ENCODE measurements around the gene WDR6. TPM values are rescaled to one million over a fixed set of nuclear protein-coding genes. Genes with fewer than 3 reads are reported as not detected.

The WDR6 gene
- total RNA-seq, 2 donors from 2014 or later: 92.3 to 150 TPM

DNA sequence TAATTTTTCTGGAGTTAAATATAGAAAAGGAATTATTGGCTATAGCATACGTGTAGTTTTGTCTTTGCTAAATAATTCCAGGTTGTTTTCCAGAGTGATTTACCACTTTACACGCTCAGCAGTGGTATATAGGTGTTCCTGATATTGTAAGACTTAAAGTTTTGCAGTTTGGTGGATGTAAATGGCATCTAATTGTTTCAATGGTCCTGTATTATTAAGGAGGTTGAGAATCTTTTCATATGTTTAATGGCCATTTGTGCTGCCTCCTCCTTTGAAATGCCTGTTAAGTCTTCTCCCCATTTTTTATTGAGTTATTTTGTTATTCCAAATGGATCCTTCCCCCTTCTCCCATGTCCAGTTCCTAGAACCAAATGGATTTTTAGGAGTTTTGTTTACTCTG, 43.6 kb upstream of the WDR6 start:
- Histone ChIP-seq H3K9me3 (no peaks in the 10 kb centered on the region), H3K36me3 (peaks cover under 1% of the 10 kb centered on the region), H3K27me3 (no peaks in the 10 kb centered on the region), H3K27ac (no peak overlapping the region), H3K9ac (ENCODE audit: low read depth in 2 of 2, low read length in 2 of 2) (no peak overlapping the region), H3K4me1 (peaks cover 4% of the 10 kb centered on the region), H3K4me3 (no peak overlapping the region)
- DNase-seq: no peak
- intact Hi-C loops (cut with DNase I): no loop called here
- TF ChIP-seq, protein P1, sequence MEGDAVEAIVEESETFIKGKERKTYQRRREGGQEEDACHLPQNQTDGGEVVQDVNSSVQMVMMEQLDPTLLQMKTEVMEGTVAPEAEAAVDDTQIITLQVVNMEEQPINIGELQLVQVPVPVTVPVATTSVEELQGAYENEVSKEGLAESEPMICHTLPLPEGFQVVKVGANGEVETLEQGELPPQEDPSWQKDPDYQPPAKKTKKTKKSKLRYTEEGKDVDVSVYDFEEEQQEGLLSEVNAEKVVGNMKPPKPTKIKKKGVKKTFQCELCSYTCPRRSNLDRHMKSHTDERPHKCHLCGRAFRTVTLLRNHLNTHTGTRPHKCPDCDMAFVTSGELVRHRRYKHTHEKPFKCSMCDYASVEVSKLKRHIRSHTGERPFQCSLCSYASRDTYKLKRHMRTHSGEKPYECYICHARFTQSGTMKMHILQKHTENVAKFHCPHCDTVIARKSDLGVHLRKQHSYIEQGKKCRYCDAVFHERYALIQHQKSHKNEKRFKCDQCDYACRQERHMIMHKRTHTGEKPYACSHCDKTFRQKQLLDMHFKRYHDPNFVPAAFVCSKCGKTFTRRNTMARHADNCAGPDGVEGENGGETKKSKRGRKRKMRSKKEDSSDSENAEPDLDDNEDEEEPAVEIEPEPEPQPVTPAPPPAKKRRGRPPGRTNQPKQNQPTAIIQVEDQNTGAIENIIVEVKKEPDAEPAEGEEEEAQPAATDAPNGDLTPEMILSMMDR (IDR thresholded peaks at IDR 0.05): no peak

DNA sequence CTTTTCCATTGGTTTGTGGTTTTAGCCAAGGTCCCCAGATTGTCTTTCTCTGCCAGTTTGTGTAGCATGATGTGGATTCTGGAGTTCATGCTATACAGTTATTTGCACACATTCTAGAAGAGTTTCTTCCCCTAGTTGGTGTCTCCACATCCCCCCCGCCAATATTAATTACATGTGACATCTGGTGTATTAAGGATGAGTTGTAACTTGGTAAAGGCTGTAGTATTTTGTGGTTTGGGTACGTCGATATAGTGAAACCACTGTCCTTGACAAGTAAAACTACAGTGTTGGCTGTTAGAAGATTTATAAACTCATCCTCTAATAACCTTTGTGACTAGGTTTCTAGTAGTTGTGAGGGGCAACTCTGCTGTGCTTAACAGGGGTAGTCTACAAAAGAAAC, 40.8 kb upstream of the WDR6 start:
- no peaks in the 10 kb centered on the region for H3K9me3 ChIP-seq
- DNase-seq: no peak
- peak overlapping the region; percentile 65 for H3K27ac ChIP-seq
- TF ChIP-seq, protein P1 (IDR thresholded peaks at IDR 0.05): no peak
- H3K27me3 ChIP-seq: no peaks in the 10 kb centered on the region
- intact Hi-C loops (cut with DNase I): no loop called here
- H3K4me1 ChIP-seq: peaks cover 4% of the 10 kb centered on the region
- H3K36me3 ChIP-seq: peaks cover 16% of the 10 kb centered on the region
- H3K9ac ChIP-seq (ENCODE audit: low read depth in 2 of 2, low read length in 2 of 2): peak overlapping the region in 1 of 2 donors; percentile 51
- H3K4me3 ChIP-seq: no peak overlapping the region

DNA sequence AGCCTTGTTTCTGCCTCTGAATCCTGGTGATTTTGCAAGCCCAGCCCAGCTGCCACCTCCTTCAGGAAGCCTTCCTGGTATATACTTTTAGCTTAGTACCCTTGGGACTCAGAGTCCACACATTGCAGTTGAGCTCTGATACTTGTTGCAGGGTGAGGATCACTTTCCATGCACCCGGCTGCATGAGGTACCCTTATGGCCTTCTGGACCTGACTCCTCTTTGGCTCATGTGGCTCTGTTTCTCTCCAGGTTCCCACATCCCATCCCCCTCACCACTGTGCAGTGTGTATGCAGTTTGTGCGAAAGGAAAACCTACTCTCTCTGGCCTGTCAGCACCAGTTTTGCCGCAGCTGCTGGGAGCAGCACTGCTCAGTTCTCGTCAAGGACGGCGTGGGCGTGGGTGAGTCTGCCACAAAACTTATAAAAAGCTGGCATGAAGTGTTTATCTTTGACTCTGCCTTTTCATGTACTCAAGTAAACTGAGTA, 40.3 kb upstream of the WDR6 start:
- peaks cover 16% of the 10 kb centered on the region for H3K36me3 ChIP-seq
- DNase-seq: peak; percentile 45
- intact Hi-C loops (cut with DNase I): no loop called here
- peak overlapping the region in 1 of 2 donors; percentile 51 for H3K9ac ChIP-seq (ENCODE audit: low read depth in 2 of 2, low read length in 2 of 2)
- no peaks in the 10 kb centered on the region for H3K27me3 ChIP-seq
- H3K27ac ChIP-seq: peak overlapping the region; percentile 65
- H3K4me1 ChIP-seq: peaks cover 4% of the 10 kb centered on the region
- TF ChIP-seq, protein P1 (IDR thresholded peaks at IDR 0.05): no peak
- no peak overlapping the region for H3K4me3 ChIP-seq
- H3K9me3 ChIP-seq: no peaks in the 10 kb centered on the region

DNA sequence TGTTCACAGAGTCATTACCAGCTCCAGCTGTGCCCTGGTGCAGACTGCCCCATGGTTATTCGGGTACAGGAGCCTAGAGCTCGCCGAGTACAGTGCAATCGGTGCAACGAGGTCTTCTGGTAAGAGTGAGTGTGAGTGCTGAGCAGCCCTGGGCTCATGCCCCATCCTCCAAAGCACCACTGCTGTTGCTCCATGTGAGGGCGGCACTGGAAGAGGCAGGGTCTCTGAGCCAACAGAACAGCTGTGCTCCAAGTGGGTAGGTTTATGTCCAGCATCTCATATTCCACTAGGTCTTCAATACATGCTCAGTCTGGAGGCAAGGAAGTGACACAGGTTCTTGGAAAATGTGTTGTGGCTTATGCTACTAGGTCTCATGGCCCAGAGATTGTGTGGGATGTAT, 36.6 kb upstream of the WDR6 start:
- Histone ChIP-seq H3K9me3 (no peaks in the 10 kb centered on the region), H3K27me3 (no peaks in the 10 kb centered on the region), H3K27ac (no peak overlapping the region), H3K4me3 (no peak overlapping the region), H3K4me1 (peaks cover 4% of the 10 kb centered on the region), H3K9ac (ENCODE audit: low read depth in 2 of 2, low read length in 2 of 2) (no peak overlapping the region), H3K36me3 (peaks cover 20% of the 10 kb centered on the region)
- TF ChIP-seq, protein P1 (IDR thresholded peaks at IDR 0.05): no peak
- intact Hi-C loops (cut with DNase I): no loop called here
- DNase-seq: no peak

DNA sequence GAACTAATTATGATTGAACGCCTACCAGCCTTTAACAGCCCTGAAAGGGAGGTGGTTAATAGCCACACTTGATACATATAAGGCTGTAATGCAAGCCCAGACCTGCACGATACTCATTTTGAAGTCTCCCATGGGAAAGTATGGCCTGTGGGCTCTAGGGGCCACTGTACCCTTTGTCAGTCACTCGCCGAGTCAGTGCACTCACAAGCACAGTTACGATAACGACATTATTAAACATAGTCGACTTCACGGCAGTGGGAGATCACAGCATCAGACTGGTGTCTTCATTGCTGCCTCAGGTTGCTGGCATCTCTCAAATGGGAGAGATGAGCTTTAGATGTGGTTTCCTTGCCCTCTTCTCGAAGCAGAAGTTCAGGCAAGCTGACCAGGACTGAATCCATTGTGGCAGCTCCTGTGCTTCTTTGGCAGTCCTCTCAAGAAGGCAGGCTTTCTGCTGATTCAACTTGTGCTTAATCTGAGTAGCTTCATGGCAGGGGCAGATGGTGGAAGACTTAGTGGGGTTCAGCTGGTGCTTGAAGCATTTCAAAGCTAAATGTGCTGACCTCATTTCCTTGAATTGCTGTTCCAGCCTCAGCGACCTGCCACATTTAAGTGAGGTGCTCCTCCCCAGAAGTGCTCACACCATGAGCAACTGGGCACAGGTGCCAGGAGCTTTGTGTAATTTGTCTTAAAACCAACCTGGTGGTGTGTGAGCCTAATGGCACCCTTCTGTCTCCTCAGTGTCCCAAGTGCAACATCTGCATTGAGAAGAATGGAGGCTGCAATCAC, 32.9 kb upstream of the WDR6 start:
- no peak overlapping the region for H3K9ac ChIP-seq (ENCODE audit: low read depth in 2 of 2, low read length in 2 of 2)
- H3K36me3 ChIP-seq: peaks cover 22% of the 10 kb centered on the region
- no peaks in the 10 kb centered on the region for H3K4me1 ChIP-seq
- no peaks in the 10 kb centered on the region for H3K27me3 ChIP-seq
- DNase-seq: no peak
- no peak overlapping the region for H3K4me3 ChIP-seq
- H3K9me3 ChIP-seq: no peaks in the 10 kb centered on the region
- no peak overlapping the region for H3K27ac ChIP-seq
- TF ChIP-seq, protein P1 (IDR thresholded peaks at IDR 0.05): no peak
- intact Hi-C loops (cut with DNase I): no loop called here

All from colonic mucosa (tissue), 4 donors.